OCI-M2 (cell line): ENCODE results near the gene KCNK1.
"Not testable (repeated sequence)": the region's sequence is repeated elsewhere in the genome, so short reads cannot be mapped to it uniquely, and the experiment has no call there.

Experiments used
- DNase-seq: peaks from one replicate; lab custom pipeline; 2025; ENCODE audit not compliant: unreplicated experiment; lab: John Stamatoyannopoulos, UW

The KCNK1 gene

GRCh38 chr1:233664804-233665574 is 51.1 kb downstream of the KCNK1 start:
- DNase-seq, result no peak

- no peak for DNase-seq
These were observed 51.8 kb downstream of the KCNK1 start for GRCh38 chr1:233665575-233666270.

GRCh38 chr1:233667741-233668140 is 53.8 kb downstream of the KCNK1 start:
- no peak for DNase-seq

GRCh38 chr1:233668146-233668724 is 54.3 kb downstream of the KCNK1 start:
- DNase-seq, result no peak

GRCh38 chr1:233668725-233669294 is 54.9 kb downstream of the KCNK1 start:
- no peak for DNase-seq

GRCh38 chr1:233670363-233670762 is 56.5 kb downstream of the KCNK1 start:
- not testable (repeated sequence) for DNase-seq

GRCh38 chr1:233671286-233671685 is 57.4 kb downstream of the KCNK1 start:
- DNase-seq, result no peak

GRCh38 chr1:233672732-233673131 is 58.8 kb downstream of the KCNK1 start:
- no peak for DNase-seq

GRCh38 chr1:233673261-233673946 is 59.5 kb downstream of the KCNK1 start:
- no peak for DNase-seq

- DNase-seq, result no peak
These were observed 60.1 kb downstream of the KCNK1 start for GRCh38 chr1:233673947-233674431.

- no peak for DNase-seq
These were observed 61.5 kb downstream of the KCNK1 start for GRCh38 chr1:233675446-233675845.

GRCh38 chr1:233675893-233676292 is 62.0 kb downstream of the KCNK1 start:
- no peak for DNase-seq

- DNase-seq, result no peak
These were observed 63.9 kb downstream of the KCNK1 start for GRCh38 chr1:233677690-233678354.

GRCh38 chr1:233679030-233679429 is 65.1 kb downstream of the KCNK1 start:
- DNase-seq, result no peak

GRCh38 chr1:233679591-233680373 is 65.9 kb downstream of the KCNK1 start:
- DNase-seq, result no peak

- DNase-seq, result no peak
These were observed 67.4 kb downstream of the KCNK1 start for GRCh38 chr1:233681285-233681684.

GRCh38 chr1:233686653-233687052 is 72.7 kb downstream of the KCNK1 start:
- DNase-seq, result not testable (repeated sequence)

GRCh38 chr1:233689017-233689747 is 75.3 kb downstream of the KCNK1 start:
- DNase-seq, result no peak

GRCh38 chr1:233689748-233690254 is 75.9 kb downstream of the KCNK1 start:
- no peak for DNase-seq
